ENCODE results near the gene EXOC8. TPM values are rescaled to one million over a fixed set of nuclear protein-coding genes. Genes with fewer than 3 reads are reported as not detected.

The EXOC8 gene
- total RNA-seq, 3 donors from 2014 or later = 14.5 to 18.4 (median 14.5) TPM

DNA sequence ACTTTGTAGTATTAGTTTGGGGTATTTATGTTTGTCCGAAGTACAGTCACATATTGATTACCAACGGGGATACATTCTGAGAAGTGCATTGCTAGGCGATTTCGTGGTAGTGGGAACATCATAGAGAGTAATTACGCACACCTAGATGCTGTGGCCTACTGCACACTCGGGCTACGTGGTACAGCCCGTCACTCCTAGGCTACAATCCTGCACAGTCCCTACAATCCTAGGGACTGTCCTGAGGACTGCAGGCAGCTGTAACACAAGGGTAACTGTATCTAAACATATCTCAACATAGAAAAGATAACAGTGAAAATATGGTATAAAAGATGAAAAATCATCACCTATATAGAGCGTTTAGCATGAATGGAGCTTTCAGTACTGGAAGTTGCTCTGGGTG, 18.6 kb downstream of the EXOC8 start:
- DNase-seq = no peak
- intact Hi-C loops (cut with DNase I, micrococcal nuclease) = no loop called here
- Histone ChIP-seq H3K4me1 (ENCODE audit: low read depth) (no peaks in the 10 kb centered on the region), H3K36me3 (ENCODE audit: low read depth) (no peaks in the 10 kb centered on the region), H3K4me3 (no peak overlapping the region), H3K9me3 (no peaks in the 10 kb centered on the region)
- ATAC-seq = no peak
- TF ChIP-seq, protein P1, sequence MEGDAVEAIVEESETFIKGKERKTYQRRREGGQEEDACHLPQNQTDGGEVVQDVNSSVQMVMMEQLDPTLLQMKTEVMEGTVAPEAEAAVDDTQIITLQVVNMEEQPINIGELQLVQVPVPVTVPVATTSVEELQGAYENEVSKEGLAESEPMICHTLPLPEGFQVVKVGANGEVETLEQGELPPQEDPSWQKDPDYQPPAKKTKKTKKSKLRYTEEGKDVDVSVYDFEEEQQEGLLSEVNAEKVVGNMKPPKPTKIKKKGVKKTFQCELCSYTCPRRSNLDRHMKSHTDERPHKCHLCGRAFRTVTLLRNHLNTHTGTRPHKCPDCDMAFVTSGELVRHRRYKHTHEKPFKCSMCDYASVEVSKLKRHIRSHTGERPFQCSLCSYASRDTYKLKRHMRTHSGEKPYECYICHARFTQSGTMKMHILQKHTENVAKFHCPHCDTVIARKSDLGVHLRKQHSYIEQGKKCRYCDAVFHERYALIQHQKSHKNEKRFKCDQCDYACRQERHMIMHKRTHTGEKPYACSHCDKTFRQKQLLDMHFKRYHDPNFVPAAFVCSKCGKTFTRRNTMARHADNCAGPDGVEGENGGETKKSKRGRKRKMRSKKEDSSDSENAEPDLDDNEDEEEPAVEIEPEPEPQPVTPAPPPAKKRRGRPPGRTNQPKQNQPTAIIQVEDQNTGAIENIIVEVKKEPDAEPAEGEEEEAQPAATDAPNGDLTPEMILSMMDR (IDR thresholded peaks at IDR 0.05) = no peak

DNA sequence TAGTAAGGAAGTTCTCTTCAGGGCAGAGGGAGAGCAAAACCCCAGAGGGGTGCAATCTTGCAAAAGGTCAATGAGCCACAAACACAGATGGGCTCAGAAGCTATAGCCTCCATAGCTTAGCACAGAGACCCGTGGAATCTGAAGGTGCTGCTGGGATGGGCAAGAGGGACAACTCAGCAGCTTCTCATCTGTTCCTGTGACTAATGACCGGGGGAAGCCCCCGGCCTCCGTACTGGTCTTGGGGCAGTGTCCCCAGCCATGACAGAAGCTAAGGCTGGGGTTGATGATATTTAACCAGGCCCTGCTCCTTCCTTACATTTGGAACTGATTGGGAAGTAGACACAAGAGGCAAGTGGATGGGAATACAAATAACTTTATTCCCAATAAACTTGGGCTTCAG, 19.1 kb downstream of the EXOC8 start:
- no peak overlapping the region for H3K4me3 ChIP-seq
- no peaks in the 10 kb centered on the region for H3K9me3 ChIP-seq
- intact Hi-C loops (cut with DNase I, micrococcal nuclease) = no loop called here
- ATAC-seq (no peak), DNase-seq (no peak)
- TF ChIP-seq, protein P1 (IDR thresholded peaks at IDR 0.05) = no peak
- H3K36me3 ChIP-seq (ENCODE audit: low read depth) = no peaks in the 10 kb centered on the region
- no peaks in the 10 kb centered on the region for H3K4me1 ChIP-seq (ENCODE audit: low read depth)

DNA sequence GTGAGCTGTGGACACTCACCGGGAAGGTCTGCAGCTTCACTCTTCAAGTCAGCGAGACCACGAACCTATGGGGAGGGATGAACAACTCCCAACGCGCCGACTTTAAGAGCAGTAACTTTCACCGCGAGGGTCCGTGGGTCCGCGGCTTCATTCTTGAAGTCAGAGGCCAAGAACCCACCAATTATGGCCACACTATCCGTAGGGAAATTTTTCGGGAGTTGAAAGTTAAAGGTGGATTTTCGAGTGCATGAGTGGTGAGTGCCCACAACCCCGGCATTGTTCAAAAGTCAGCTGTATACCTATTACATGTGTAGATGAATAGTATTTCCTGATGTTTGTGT, 19.7 kb downstream of the EXOC8 start:
- Histone ChIP-seq H3K9me3 (no peaks in the 10 kb centered on the region), H3K36me3 (ENCODE audit: low read depth) (no peaks in the 10 kb centered on the region), H3K4me1 (ENCODE audit: low read depth) (no peaks in the 10 kb centered on the region), H3K4me3 (no peak overlapping the region)
- intact Hi-C loops (cut with DNase I, micrococcal nuclease) = no loop called here
- TF ChIP-seq, protein P1 (IDR thresholded peaks at IDR 0.05) = no peak
- ATAC-seq (no peak), DNase-seq (no peak)

DNA sequence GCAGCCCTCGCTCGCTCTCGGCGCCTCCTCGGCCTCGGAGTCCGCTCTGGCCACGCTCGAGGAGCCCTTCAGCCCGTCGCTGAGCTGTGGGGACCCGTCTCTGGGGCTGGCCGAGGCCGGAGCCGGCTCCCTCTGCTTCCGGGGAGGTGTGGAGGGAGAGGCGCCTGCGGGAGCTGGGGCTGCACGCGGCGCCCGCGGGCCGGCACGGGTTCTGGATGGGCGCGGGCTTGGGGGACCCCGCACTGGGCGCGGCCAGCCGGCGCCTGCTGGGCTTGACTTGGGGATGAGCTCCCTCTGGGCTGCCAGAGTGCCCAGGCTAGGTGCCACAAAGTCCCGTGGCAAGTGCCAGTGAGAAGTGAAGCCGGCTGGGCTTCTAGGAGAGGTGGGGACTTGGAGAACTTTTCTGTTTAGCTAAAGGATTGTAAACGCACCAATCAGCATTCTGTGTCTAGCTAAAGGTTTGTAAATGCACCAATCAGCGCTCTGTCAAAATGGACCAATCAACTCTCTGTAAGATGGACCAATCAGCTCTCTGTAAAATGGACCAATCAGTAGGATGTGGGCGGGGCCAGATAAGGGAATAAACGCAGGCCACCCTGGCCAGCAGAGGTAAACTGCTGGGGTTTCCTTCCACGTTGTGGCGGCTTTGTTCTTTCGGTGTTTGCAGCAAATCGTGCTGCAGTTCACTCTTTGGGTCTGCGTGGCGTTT, 20.2 kb downstream of the EXOC8 start:
- Histone ChIP-seq H3K36me3 (ENCODE audit: low read depth) (no peaks in the 10 kb centered on the region), H3K4me3 (no peak overlapping the region), H3K4me1 (ENCODE audit: low read depth) (no peaks in the 10 kb centered on the region), H3K9me3 (no peaks in the 10 kb centered on the region)
- DNase-seq (no peak), ATAC-seq (no peak)
- TF ChIP-seq, protein P1 (IDR thresholded peaks at IDR 0.05) = no peak
- intact Hi-C loops (cut with DNase I, micrococcal nuclease) = no loop called here

DNA sequence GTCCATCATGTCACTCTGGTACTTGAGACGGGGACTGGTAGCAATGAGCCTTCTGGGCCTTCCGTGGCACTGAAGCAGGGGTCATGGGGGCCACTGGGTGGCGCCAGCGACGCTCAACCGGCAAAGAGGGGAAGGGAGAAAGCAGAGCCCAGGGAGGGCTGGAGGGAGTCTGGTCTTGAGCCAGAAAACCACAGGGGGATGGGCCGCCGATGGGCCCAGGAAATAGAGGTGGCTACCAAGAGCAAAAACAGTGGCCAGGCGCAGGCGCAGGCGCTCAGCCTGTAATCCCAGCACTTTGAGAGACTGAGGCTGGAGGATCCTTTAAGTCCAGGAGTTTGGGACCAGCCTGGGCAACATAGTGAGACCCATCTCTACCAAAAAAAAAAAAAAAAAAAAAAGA, 21.8 kb downstream of the EXOC8 start:
- DNase-seq = peak in 2 of 3 donors; percentile 37 to 55
- intact Hi-C loops (cut with DNase I, micrococcal nuclease) = no loop called here

More for the DNA sequence above, 21.8 kb downstream of the EXOC8 start:
- ATAC-seq = peak; percentile 55
- TF ChIP-seq, protein P1 (IDR thresholded peaks at IDR 0.05) = peak; percentile 38
- Histone ChIP-seq H3K4me1 (ENCODE audit: low read depth) (no peaks in the 10 kb centered on the region), H3K9me3 (no peaks in the 10 kb centered on the region), H3K36me3 (ENCODE audit: low read depth) (no peaks in the 10 kb centered on the region), H3K4me3 (no peak overlapping the region)
